ENCODE measurements around the gene KLF2.

The KLF2 gene

GRCh38 chr19:16365300-16365996 lies 40.8 kb downstream of the KLF2 start:
- peak; percentile 23 for DNase-seq

- peak; percentile 39 for DNase-seq
These were observed 41.4 kb downstream of the KLF2 start for GRCh38 chr19:16366056-16366432.

- peak; percentile 60 for DNase-seq
These were observed 42.0 kb downstream of the KLF2 start for GRCh38 chr19:16366433-16367260.

- DNase-seq: peak; percentile 66
These were observed 42.6 kb downstream of the KLF2 start for GRCh38 chr19:16367261-16367683.

DNA sequence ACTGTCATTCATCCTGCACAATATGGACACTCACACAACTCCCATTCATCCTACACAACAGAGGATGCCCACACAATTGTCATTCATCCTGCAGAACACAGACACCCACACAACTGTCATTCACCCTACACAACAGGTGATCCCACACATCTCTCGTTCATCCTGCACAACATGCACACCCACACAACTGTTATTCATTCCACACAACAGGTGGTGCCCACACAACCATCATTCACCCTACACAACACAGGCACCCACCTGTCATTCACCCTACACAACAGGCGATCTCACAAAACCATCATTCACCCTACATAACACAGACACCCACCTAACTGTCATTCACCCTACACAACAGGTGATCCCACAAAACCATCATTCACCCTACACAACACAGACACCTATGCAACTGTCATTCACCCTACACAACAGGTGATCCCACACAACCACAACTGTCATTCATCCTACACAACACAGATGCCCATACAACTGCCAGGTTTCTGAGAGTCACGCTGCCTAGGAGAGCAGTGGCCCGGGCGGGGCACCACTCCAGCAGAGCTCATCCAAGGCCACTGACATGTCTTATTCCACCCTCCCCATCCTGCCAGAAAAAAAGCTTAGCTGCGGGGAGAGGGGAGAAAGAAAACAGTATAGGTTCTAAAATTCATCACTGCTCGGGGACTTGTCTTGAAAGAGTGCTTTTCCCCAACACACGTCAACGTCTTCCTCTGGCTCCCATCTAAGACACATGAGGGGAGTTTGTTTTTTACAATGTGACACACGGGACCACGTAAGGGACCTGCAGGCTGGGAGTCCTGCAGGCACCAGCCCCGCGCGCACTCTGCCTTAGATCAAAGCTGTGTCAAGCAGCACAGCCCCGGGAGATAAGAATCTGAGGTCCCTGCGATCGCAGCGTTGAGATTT lies 44.0 kb downstream of the KLF2 start:
- DNase-seq: peak; percentile 80

GRCh38 chr19:16369306-16369663 lies 44.7 kb downstream of the KLF2 start:
- no peak for DNase-seq

- DNase-seq: peak; percentile 78
These were observed 45.3 kb downstream of the KLF2 start for GRCh38 chr19:16369664-16370576.

DNA sequence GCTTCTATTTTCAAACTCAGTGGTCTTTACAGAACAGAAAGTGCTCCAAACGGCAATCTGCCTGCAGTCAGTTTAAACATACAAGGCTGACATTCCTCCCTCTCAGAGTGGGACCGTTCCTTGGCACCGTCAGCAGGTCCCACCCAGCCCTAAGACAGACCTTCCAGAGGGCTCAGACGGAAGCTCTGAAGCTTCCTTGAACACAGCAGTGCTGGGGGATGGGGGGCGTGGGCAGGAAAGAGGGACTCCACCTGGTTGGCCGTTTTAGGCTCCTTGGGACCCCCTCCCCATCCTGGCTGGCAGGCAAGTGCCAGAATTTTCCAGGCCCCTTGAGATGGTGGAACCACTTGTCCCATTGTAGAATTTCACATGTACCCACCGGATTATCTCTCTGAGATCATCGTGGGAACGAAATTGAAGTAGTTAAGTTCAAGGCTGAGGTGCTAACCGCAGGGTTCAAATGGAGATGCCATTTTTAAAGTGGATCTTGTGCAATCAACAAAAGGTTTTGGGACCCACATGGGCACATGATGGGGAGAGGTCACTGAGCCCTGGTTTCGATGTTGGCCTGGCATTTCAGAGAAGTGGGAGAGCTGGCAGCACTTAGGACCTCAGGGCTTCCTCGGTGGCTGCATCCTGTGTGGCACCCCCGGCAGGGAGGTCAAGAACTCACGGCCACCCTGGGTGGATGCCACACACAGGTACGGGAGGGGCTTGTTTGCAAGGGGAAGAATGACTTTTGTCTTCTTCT lies 46.2 kb downstream of the KLF2 start:
- DNase-seq: peak; percentile 43

DNA sequence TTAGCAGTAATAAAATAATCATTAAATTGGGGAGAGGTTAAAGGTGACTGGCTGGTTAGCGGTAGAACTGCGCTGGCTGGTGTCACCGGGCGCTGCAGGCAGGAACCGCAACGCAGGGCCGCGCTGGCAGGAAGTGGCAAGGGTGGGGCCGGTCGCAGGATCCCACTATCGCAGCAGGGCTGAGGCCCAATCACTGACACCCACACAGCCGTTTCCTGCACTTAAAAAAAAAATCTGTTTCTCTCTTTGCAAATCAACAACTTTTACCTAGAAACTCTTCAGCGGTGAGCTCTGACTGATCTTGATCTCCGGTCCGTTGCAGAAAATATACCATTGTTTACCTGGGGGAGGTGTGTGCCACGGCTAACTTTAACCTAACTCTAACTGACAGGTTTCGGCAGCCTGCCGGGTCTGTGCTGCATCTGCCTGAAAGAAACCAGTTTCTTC lies 46.9 kb downstream of the KLF2 start:
- DNase-seq: peak; percentile 86

- DNase-seq: peak; percentile 22
These were observed 47.7 kb downstream of the KLF2 start for GRCh38 chr19:16372065-16372915.

GRCh38 chr19:16373079-16373478 lies 48.5 kb downstream of the KLF2 start:
- DNase-seq: no peak

DNA sequence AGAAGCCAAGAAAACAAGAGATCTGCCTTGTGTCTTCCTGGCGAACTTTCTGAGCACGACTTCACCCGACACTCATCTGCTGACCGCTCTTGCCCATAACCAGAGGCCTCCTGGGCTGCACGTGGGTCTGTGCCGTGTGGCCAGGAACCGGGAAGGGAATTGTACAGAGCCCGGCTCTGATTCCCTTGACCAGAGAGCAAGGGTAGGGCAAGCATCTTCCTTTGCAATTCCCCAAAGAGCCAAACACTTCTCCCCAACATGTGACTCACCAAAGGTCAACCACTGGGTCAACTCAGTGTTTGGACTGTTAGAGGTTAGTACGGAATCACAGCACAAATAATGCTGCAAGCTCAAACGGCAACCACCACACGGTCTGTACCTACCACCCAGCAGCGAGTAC lies 48.9 kb downstream of the KLF2 start:
- DNase-seq: no peak

DNA sequence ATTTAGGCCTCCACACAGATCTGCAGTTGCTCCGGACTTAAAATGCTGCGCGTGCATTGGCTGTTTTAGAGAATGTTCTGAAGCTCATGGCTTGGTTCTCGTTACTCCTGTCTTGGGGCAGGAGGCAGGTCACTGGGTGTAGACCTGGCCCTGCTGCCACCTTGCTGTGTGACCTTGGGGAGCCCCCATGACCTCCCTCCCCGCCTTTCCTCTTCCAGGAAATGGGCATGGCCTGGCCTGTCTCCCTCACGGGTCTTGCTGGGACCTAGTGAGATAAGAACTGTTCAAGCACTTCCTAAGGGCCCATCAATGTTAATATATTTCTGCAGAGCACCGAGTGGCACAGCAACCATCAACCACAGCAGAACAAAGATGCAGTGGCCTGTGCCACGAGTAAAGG lies 49.4 kb downstream of the KLF2 start:
- peak; percentile 21 for DNase-seq

GRCh38 chr19:16374436-16374835 lies 49.8 kb downstream of the KLF2 start:
- peak; percentile 37 for DNase-seq

- peak; percentile 29 for DNase-seq
These were observed 50.7 kb downstream of the KLF2 start for GRCh38 chr19:16375157-16375935.

GRCh38 chr19:16375936-16376185 lies 51.2 kb downstream of the KLF2 start:
- no peak for DNase-seq

DNA sequence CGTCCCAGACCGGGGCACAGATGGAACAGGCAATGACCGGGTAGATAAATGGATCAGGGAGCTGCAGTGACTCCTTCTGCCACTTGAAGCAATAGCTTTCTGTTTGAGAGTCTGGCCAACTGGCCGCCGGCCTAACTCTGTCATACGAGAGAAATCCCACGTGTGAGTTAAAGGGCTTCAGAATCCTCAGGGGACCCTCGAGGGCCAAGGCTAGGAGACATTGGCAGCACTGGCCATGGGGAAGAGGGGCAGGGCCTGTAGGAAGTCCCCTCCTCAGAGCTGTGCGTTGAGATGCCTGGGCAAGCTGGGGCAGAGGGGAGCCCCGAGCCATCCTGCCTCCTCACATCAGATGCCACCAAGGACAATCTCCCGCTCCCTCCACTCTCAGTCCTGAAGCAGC lies 51.6 kb downstream of the KLF2 start:
- no peak for DNase-seq

GRCh38 chr19:16376649-16377048 lies 52.0 kb downstream of the KLF2 start:
- DNase-seq: peak; percentile 58

- DNase-seq: no peak
These were observed 52.9 kb downstream of the KLF2 start for GRCh38 chr19:16377521-16377920.
